ENCODE data around the gene SYCP3.

The SYCP3 gene

GRCh38 chr12:101767537-101767936 lies 28.3 kb upstream of the SYCP3 start:
- POLR2A ChIA-PET: no interaction called here
- CTCF ChIA-PET: interaction anchor here (1.3 kb wide), 1 partner anchor 10 kb away, joined by 3 read pairs; no protein-coding TSS in a partner anchor
- TF ChIP-seq, protein P1, sequence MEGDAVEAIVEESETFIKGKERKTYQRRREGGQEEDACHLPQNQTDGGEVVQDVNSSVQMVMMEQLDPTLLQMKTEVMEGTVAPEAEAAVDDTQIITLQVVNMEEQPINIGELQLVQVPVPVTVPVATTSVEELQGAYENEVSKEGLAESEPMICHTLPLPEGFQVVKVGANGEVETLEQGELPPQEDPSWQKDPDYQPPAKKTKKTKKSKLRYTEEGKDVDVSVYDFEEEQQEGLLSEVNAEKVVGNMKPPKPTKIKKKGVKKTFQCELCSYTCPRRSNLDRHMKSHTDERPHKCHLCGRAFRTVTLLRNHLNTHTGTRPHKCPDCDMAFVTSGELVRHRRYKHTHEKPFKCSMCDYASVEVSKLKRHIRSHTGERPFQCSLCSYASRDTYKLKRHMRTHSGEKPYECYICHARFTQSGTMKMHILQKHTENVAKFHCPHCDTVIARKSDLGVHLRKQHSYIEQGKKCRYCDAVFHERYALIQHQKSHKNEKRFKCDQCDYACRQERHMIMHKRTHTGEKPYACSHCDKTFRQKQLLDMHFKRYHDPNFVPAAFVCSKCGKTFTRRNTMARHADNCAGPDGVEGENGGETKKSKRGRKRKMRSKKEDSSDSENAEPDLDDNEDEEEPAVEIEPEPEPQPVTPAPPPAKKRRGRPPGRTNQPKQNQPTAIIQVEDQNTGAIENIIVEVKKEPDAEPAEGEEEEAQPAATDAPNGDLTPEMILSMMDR (IDR thresholded peaks at IDR 0.05; ENCODE audit: control extremely low read depth, extremely low read depth, low read depth, missing control alignments): no peak
- DNase-seq (ENCODE audit: extremely low spot score): no peak

GRCh38 chr12:101764051-101764792 lies 25.0 kb upstream of the SYCP3 start:
- TF ChIP-seq, protein P1 (IDR thresholded peaks at IDR 0.05; ENCODE audit: control extremely low read depth, extremely low read depth, low read depth, missing control alignments): no peak
- ChIA-PET POLR2A (no interaction called here), CTCF (interaction anchor here (1.3 to 1.8 kb wide), 4 partner anchors 9 to 67 kb away, joined by 3 to 12 read pairs (median 4); partner anchors contain the start of gene GNPTAB)
- no peak for DNase-seq (ENCODE audit: extremely low spot score)

- POLR2A ChIA-PET: no interaction called here
- TF ChIP-seq, protein P1 (IDR thresholded peaks at IDR 0.05; ENCODE audit: control extremely low read depth, extremely low read depth, low read depth, missing control alignments): no peak
- DNase-seq (ENCODE audit: extremely low spot score): no peak
- CTCF ChIA-PET: interaction anchor here (1.3 to 1.8 kb wide), 3 partner anchors 10 to 67 kb away, joined by 3 to 12 read pairs (median 4); partner anchors contain the start of gene GNPTAB
Measured at GRCh38 chr12:101763246-101763931, 24.1 kb upstream of the SYCP3 start.

- TF ChIP-seq, protein P1 (IDR thresholded peaks at IDR 0.05; ENCODE audit: control extremely low read depth, extremely low read depth, low read depth, missing control alignments): no peak
- ChIA-PET POLR2A (no interaction called here), CTCF (interaction anchor here (0.9 to 3.7 kb wide), 8 partner anchors 9 to 65 kb away, joined by 3 to 30 read pairs (median 4); no protein-coding TSS in a partner anchor)
- DNase-seq (ENCODE audit: extremely low spot score): no peak
Measured at GRCh38 chr12:101761781-101762180, 22.5 kb upstream of the SYCP3 start.

GRCh38 chr12:101761350-101761749 lies 22.1 kb upstream of the SYCP3 start:
- ChIA-PET CTCF (interaction anchor here (1.0 to 3.7 kb wide), 8 partner anchors 9 to 271 kb away, joined by 3 to 30 read pairs (median 4); no protein-coding TSS in a partner anchor), POLR2A (no interaction called here)
- TF ChIP-seq, protein P1 (IDR thresholded peaks at IDR 0.05; ENCODE audit: control extremely low read depth, extremely low read depth, low read depth, missing control alignments): no peak
- DNase-seq (ENCODE audit: extremely low spot score): no peak

GRCh38 chr12:101759396-101760047 lies 20.3 kb upstream of the SYCP3 start:
- peak; percentile 44 for DNase-seq (ENCODE audit: extremely low spot score)
- ChIA-PET POLR2A (no interaction called here), CTCF (interaction anchor here (0.8 to 3.7 kb wide), 19 partner anchors 8 to 333 kb away, joined by 3 to 30 read pairs (median 4); partner anchors contain the start of gene GNPTAB)
- TF ChIP-seq, protein P1 (IDR thresholded peaks at IDR 0.05; ENCODE audit: control extremely low read depth, extremely low read depth, low read depth, missing control alignments): peak; percentile 71

Measured in GM10248 (cell line).